GM18951 (cell line): Measurements from ENCODE around the gene HSD17B8.

Experiments
- POLR2A ChIP-seq: IDR thresholded peaks from 4 replicates; pipeline ENCODE4 v1.6.1; 2011; ENCODE audit warnings: mild to moderate bottlenecking; ENCODE audit not compliant: insufficient read length, insufficient read depth; ENCODE audit errors: extremely low read depth
- in situ Hi-C: fragments of 300-500 bp; cut with MboI; formaldehyde crosslinking; loops from one replicate; pipeline ENCODE4 v1.12.0; 2022; ENCODE audit warnings: low sequenced_read_pairs, mixed read lengths, inconsistent platforms; ENCODE audit not compliant: unreplicated experiment

HSD17B8 gene

GRCh38 chr6:33252759-33253158 lies 48.3 kb downstream of the HSD17B8 start:
- no peak for TF ChIP-seq POLR2A
- in situ Hi-C loops, result loop anchor here (5.0 kb wide), 1 partner anchor 90 kb away; no protein-coding TSS in a partner anchor

DNA sequence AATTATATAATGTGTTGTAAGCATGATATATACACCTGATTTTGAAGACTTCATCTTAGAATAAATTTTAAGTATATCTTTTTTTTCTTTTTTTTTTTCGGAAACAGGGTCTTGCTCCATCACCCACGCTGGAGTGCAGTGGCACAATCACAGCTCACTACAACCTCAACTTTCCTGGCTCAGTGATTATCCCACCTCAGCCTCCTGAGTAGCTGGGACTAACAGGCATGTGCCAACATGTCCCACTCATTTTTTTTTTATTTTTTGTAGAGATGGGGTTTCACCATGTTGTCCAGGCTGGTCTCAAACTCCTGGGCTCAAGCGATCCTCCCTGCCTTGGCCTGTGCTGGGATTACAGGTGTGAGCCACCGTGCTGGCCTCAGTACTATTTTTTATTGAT lies 50.1 kb downstream of the HSD17B8 start:
- TF ChIP-seq POLR2A, result no peak
- in situ Hi-C loops, result loop anchor here (5.0 kb wide), 1 partner anchor 92 kb away; no protein-coding TSS in a partner anchor
